GM12873 (cell line): ENCODE results near the gene SEMA6C.

Source experiments
- TF ChIP-seq, protein P1 (sequence below): IDR thresholded peaks from 2 replicates; pipeline ENCODE4 v1.5.1; 2012; ENCODE audit warnings: low read depth, mild to moderate bottlenecking, moderate library complexity, low read length, control low read depth; ENCODE audit not compliant: insufficient read depth; ENCODE audit errors: missing control alignments

The SEMA6C gene

DNA sequence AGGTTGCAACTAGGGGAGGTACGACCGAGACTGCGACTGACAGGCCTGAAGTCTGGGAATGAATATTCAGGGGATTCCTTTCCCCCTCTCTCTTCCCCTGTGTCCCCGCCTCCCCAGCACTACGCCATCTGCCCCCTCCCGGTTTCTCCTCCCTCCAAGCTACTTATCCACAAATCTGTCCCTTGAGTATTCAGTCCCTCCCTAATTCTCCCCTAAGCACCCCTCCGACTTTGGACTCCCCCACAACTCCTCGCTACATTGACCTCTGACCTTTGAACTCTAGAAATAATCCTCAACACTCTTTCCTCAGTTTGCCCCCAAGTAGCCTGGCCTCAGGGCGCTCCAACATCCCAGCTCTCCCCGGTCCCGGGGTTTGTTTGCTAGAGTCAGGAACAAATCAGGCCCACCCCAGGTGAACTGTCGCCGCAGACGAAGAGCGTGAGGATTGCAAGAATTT lies 18.9 kb upstream of the SEMA6C start:
- TF ChIP-seq, protein P1, sequence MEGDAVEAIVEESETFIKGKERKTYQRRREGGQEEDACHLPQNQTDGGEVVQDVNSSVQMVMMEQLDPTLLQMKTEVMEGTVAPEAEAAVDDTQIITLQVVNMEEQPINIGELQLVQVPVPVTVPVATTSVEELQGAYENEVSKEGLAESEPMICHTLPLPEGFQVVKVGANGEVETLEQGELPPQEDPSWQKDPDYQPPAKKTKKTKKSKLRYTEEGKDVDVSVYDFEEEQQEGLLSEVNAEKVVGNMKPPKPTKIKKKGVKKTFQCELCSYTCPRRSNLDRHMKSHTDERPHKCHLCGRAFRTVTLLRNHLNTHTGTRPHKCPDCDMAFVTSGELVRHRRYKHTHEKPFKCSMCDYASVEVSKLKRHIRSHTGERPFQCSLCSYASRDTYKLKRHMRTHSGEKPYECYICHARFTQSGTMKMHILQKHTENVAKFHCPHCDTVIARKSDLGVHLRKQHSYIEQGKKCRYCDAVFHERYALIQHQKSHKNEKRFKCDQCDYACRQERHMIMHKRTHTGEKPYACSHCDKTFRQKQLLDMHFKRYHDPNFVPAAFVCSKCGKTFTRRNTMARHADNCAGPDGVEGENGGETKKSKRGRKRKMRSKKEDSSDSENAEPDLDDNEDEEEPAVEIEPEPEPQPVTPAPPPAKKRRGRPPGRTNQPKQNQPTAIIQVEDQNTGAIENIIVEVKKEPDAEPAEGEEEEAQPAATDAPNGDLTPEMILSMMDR, result no peak

DNA sequence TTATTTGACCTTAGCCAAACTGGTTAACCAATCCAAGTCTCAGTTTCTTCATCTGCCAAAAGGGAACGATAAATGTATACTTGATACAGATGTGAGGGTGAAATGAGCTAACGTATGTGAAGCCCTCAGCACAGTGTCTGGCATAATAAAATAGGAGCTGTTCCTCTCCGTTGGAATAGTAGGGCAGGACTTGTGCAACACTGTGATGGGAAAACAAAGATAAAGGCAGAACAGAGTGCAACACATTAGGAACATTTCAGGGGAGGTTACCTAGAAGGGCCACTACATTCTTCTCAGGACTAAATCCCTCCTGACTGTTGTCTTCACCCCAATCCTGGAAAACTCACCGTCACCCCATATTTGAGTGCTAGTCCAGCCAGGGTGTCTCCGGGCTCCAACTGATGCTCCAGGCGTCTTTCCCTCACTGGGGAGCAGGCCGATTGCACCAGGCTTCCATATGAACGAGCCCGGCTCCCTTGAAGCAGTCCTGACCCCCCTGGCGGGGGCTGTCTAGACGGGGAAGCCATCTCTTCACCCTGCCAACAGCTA lies 18.4 kb upstream of the SEMA6C start:
- TF ChIP-seq, protein P1, result no peak

DNA sequence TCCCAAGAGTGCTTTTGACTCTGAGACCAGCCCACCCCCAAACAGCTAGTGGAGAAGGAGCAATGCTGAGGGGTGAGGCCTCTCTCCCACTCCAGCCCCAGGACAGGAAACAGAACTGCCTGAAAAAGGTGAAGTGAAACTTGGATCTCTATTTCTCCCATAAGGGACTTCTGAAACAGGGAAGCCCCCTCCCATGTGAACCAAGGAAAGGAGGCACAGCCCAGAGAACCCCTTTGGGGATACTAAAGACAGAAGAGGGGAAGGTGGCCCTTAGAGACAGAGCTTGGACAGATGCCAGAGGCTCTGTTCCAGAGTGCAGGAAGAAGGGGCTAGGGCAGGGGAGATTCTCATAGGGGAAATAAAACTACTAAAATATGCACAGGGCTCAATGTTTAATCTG lies 12.9 kb upstream of the SEMA6C start:
- TF ChIP-seq, protein P1, result no peak

DNA sequence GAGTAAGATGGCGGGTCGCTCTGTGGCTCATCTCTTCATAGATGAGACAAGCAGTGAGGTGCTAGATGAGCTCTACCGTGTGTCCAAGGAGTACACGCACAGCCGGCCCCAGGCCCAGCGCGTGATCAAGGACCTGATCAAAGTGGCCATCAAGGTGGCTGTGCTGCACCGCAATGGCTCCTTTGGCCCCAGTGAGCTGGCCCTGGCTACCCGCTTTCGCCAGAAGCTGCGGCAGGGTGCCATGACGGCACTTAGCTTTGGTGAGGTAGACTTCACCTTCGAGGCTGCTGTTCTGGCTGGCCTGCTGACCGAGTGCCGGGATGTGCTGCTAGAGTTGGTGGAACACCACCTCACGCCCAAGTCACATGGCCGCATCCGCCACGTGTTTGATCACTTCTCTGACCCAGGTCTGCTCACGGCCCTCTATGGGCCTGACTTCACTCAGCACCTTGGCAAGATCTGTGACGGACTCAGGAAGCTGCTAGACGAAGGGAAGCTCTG lies 12.4 kb upstream of the SEMA6C start:
- TF ChIP-seq, protein P1, result no peak

DNA sequence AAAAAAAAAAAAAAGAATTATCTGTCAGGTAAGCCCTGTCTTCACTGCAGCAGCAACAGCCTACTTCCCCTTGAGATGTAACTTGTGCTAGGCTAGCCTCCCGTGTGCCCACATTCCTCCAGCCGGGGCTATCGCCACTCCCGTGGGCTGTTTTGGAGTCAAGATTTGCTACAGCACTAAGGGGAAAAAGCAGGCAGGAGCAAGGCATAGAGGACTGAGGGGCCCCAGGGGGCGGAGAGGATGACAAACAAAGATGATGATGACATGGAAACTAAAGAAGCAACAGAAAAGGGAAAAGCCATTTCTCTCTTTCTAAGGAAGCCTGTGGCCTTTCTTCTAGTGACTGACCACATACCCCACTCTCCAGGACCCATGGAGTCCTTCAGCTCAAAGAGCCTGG lies 11.9 kb upstream of the SEMA6C start:
- TF ChIP-seq, protein P1, result no peak

DNA sequence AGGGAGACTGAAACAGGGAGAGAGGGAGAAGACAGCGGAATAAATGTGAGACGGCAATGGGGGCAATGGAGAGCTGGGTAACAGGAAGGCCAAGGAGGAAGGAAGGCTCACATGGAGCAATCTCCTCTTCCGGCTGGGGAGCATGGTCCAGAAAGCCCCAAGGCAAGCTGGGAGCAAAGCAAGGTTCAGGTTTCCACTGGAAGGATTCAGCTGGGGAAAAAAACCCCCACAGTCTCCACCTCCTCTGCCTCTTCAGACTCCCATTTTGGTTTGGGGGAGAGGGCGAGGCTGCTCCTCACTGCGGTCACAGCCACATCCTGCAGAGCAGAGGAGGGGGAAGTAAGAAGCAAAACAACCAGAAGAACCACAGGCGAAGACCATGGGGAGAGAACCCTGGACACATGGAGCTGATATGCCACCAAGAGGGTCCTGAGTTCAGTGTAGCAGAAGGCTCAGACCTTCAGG lies 10.7 kb upstream of the SEMA6C start:
- TF ChIP-seq, protein P1, result no peak

DNA sequence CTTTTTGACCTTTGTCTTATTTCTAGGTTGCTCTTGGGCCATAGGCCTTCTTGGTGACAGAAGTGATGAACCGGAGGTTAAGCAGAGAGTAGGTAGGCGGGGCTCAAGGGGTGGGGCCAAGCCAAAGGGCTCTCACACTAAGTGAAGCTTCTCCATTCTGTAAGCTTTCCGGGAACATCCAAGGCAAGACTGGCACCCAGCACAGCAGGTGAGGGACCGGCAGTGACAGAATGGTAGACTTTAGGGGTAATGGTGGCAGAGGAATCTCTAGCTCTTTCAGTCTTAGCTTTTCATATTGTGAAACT lies 10.0 kb upstream of the SEMA6C start, which contains the start of gene TNFAIP8L2:
TSS of gene TNFAIP8L2 (plus strand) at position 135 of the 305 bp plus-strand sequence. CDS start 2,049 bp downstream, outside the sequence.
- TF ChIP-seq, protein P1, result no peak
